ENCODE data around the gene ENPP3.

Gene ENPP3

GRCh38 chr6:131631625-131632289, 5.3 kb upstream of the ENPP3 start:
- no peaks in the 10 kb centered on the region for H3K36me3 Mint-ChIP-seq
- DNase-seq (ENCODE audit: low spot score in 2 of 2) = no peak
- H3K4me1 Mint-ChIP-seq = peaks cover 17% of the 10 kb centered on the region
- H3K9me3 Mint-ChIP-seq = no peaks in the 10 kb centered on the region
- H3K27me3 Mint-ChIP-seq = peaks cover 6% of the 10 kb centered on the region
- no peak overlapping the region for H3K4me3 Mint-ChIP-seq
- no peak overlapping the region for H3K27ac Mint-ChIP-seq
- no peak for ATAC-seq (ENCODE audit: low read depth)

GRCh38 chr6:131635384-131636340, 1.4 kb upstream of the ENPP3 start:
- H3K9me3 Mint-ChIP-seq = no peaks in the 10 kb centered on the region
- H3K4me1 Mint-ChIP-seq = peaks cover 15% of the 10 kb centered on the region
- DNase-seq (ENCODE audit: low spot score in 2 of 2) = no peak
- H3K27ac Mint-ChIP-seq = no peak overlapping the region
- H3K27me3 Mint-ChIP-seq = peaks cover 11% of the 10 kb centered on the region
- H3K36me3 Mint-ChIP-seq = no peaks in the 10 kb centered on the region
- peak; percentile 93 for ATAC-seq (ENCODE audit: low read depth)
- no peak overlapping the region for H3K4me3 Mint-ChIP-seq

GRCh38 chr6:131638013-131638412, 911 bp downstream of the ENPP3 start:
- Mint-ChIP-seq H3K9me3 (no peaks in the 10 kb centered on the region), H3K27me3 (peaks cover 15% of the 10 kb centered on the region), H3K36me3 (no peaks in the 10 kb centered on the region), H3K4me1 (peaks cover 15% of the 10 kb centered on the region), H3K27ac (no peak overlapping the region), H3K4me3 (no peak overlapping the region)
- DNase-seq (ENCODE audit: low spot score in 2 of 2) = no peak
- no peak for ATAC-seq (ENCODE audit: low read depth)

GRCh38 chr6:131640100-131640499, 3.0 kb downstream of the ENPP3 start:
- DNase-seq (ENCODE audit: low spot score in 2 of 2) (no peak), ATAC-seq (ENCODE audit: low read depth) (peak; percentile 31)
- peaks cover 9% of the 10 kb centered on the region for H3K27me3 Mint-ChIP-seq
- H3K27ac Mint-ChIP-seq = no peak overlapping the region
- no peaks in the 10 kb centered on the region for H3K36me3 Mint-ChIP-seq
- H3K9me3 Mint-ChIP-seq = no peaks in the 10 kb centered on the region
- H3K4me1 Mint-ChIP-seq = peaks cover 13% of the 10 kb centered on the region
- H3K4me3 Mint-ChIP-seq = no peak overlapping the region

GRCh38 chr6:131640576-131640975, 3.5 kb downstream of the ENPP3 start:
- no peaks in the 10 kb centered on the region for H3K9me3 Mint-ChIP-seq
- no peak overlapping the region for H3K27ac Mint-ChIP-seq
- H3K36me3 Mint-ChIP-seq = no peaks in the 10 kb centered on the region
- no peak for DNase-seq (ENCODE audit: low spot score in 2 of 2)
- H3K4me3 Mint-ChIP-seq = no peak overlapping the region
- no peak for ATAC-seq (ENCODE audit: low read depth)
- H3K27me3 Mint-ChIP-seq = peaks cover 9% of the 10 kb centered on the region
- peaks cover 8% of the 10 kb centered on the region for H3K4me1 Mint-ChIP-seq

- Mint-ChIP-seq H3K36me3 (no peaks in the 10 kb centered on the region), H3K27me3 (peaks cover 9% of the 10 kb centered on the region), H3K4me3 (no peak overlapping the region), H3K4me1 (no peaks in the 10 kb centered on the region), H3K9me3 (no peaks in the 10 kb centered on the region), H3K27ac (no peak overlapping the region)
- ATAC-seq (ENCODE audit: low read depth) = no peak
- DNase-seq (ENCODE audit: low spot score in 2 of 2) = no peak
These were observed 4.5 kb downstream of the ENPP3 start for GRCh38 chr6:131641554-131641953.

- no peaks in the 10 kb centered on the region for H3K9me3 Mint-ChIP-seq
- DNase-seq (ENCODE audit: low spot score in 2 of 2) (no peak), ATAC-seq (ENCODE audit: low read depth) (no peak)
- H3K36me3 Mint-ChIP-seq = no peaks in the 10 kb centered on the region
- H3K4me1 Mint-ChIP-seq = no peaks in the 10 kb centered on the region
- no peak overlapping the region for H3K4me3 Mint-ChIP-seq
- H3K27ac Mint-ChIP-seq = no peak overlapping the region
- peaks cover 9% of the 10 kb centered on the region for H3K27me3 Mint-ChIP-seq
These were observed 5.5 kb downstream of the ENPP3 start for GRCh38 chr6:131642565-131642964.

GRCh38 chr6:131642987-131643611, 6.0 kb downstream of the ENPP3 start:
- Mint-ChIP-seq H3K4me1 (no peaks in the 10 kb centered on the region), H3K4me3 (no peak overlapping the region), H3K27me3 (peaks cover 6% of the 10 kb centered on the region), H3K36me3 (no peaks in the 10 kb centered on the region), H3K27ac (no peak overlapping the region), H3K9me3 (no peaks in the 10 kb centered on the region)
- ATAC-seq (ENCODE audit: low read depth) = no peak
- DNase-seq (ENCODE audit: low spot score in 2 of 2) = no peak

- Mint-ChIP-seq H3K4me1 (no peaks in the 10 kb centered on the region), H3K27ac (no peak overlapping the region), H3K36me3 (no peaks in the 10 kb centered on the region), H3K27me3 (peaks cover 5% of the 10 kb centered on the region), H3K4me3 (no peak overlapping the region), H3K9me3 (no peaks in the 10 kb centered on the region)
- DNase-seq (ENCODE audit: low spot score in 2 of 2) (no peak), ATAC-seq (ENCODE audit: low read depth) (no peak)
These were observed 6.9 kb downstream of the ENPP3 start for GRCh38 chr6:131643855-131644460.

- H3K9me3 Mint-ChIP-seq = no peaks in the 10 kb centered on the region
These were observed 7.8 kb downstream of the ENPP3 start for GRCh38 chr6:131644921-131645320.

GRCh38 chr6:131645846-131646245, 8.7 kb downstream of the ENPP3 start:
- Mint-ChIP-seq H3K36me3 (no peaks in the 10 kb centered on the region), H3K27me3 (peaks cover 5% of the 10 kb centered on the region), H3K27ac (no peak overlapping the region), H3K4me1 (no peaks in the 10 kb centered on the region), H3K4me3 (no peak overlapping the region), H3K9me3 (no peaks in the 10 kb centered on the region)
- DNase-seq (ENCODE audit: low spot score in 2 of 2) (no peak), ATAC-seq (ENCODE audit: low read depth) (no peak)

More at GRCh38 chr6:131644921-131645320, 7.8 kb downstream of the ENPP3 start:
- no peak overlapping the region for H3K27ac Mint-ChIP-seq
- no peaks in the 10 kb centered on the region for H3K36me3 Mint-ChIP-seq
- ATAC-seq (ENCODE audit: low read depth) (no peak), DNase-seq (ENCODE audit: low spot score in 2 of 2) (no peak)
- peaks cover 5% of the 10 kb centered on the region for H3K27me3 Mint-ChIP-seq
- H3K4me3 Mint-ChIP-seq = no peak overlapping the region
- no peaks in the 10 kb centered on the region for H3K4me1 Mint-ChIP-seq

GRCh38 chr6:131646249-131646670, 9.2 kb downstream of the ENPP3 start:
- no peaks in the 10 kb centered on the region for H3K36me3 Mint-ChIP-seq
- H3K27me3 Mint-ChIP-seq = peaks cover 6% of the 10 kb centered on the region
- no peaks in the 10 kb centered on the region for H3K9me3 Mint-ChIP-seq
- no peak for DNase-seq (ENCODE audit: low spot score in 2 of 2)
- no peak overlapping the region for H3K27ac Mint-ChIP-seq
- no peaks in the 10 kb centered on the region for H3K4me1 Mint-ChIP-seq
- ATAC-seq (ENCODE audit: low read depth) = no peak
- no peak overlapping the region for H3K4me3 Mint-ChIP-seq

GRCh38 chr6:131651782-131652181, 14.7 kb downstream of the ENPP3 start:
- Mint-ChIP-seq H3K36me3 (no peaks in the 10 kb centered on the region), H3K4me3 (no peak overlapping the region), H3K27me3 (peaks cover 7% of the 10 kb centered on the region), H3K4me1 (peaks cover 3% of the 10 kb centered on the region), H3K27ac (no peak overlapping the region), H3K9me3 (no peaks in the 10 kb centered on the region)
- ATAC-seq (ENCODE audit: low read depth) (no peak), DNase-seq (ENCODE audit: low spot score in 2 of 2) (no peak)

- peaks cover 7% of the 10 kb centered on the region for H3K27me3 Mint-ChIP-seq
- H3K4me1 Mint-ChIP-seq = peaks cover 3% of the 10 kb centered on the region
- no peak for ATAC-seq (ENCODE audit: low read depth)
- no peak for DNase-seq (ENCODE audit: low spot score in 2 of 2)
- H3K9me3 Mint-ChIP-seq = no peaks in the 10 kb centered on the region
- H3K4me3 Mint-ChIP-seq = no peak overlapping the region
- no peak overlapping the region for H3K27ac Mint-ChIP-seq
- no peaks in the 10 kb centered on the region for H3K36me3 Mint-ChIP-seq
These were observed 15.4 kb downstream of the ENPP3 start for GRCh38 chr6:131652472-131652871.
